Adrenal gland (tissue), 5 donors: ENCODE measurements around the gene TAS2R16.

Source experiments
- CTCF ChIP-seq, 6 experiments: fragments of 450-650 bp in 4 of 6; fragments of 200-600 bp in 2 of 6; sonication (generic) in 1 of 6; IDR thresholded peaks; 1 replicate in 5 of 6; 2 replicates in 1 of 6; pipeline versions ENCODE4 v1.5.1 to v1.8.0; 2016 to 2021; ENCODE audit warnings: antibody characterized with exemption in 6 of 6, mild to moderate bottlenecking in 2 of 6, moderate library complexity in 1 of 6
- POLR2A ChIP-seq, 2 donors: fragments of 450-650 bp; IDR thresholded peaks; one replicate each; pipeline ENCODE4 v1.6.1; 2017; ENCODE audit warnings: antibody characterized with exemption in 2 of 2, mild to moderate bottlenecking in 2 of 2, moderate library complexity in 1 of 2
- donor health status: DM: no; HTN: no; CAD: no.

GRCh38 chr7:123030631-123031030 is 35.1 kb upstream of the TAS2R16 start:
- TF ChIP-seq CTCF (IDR thresholded peaks at IDR 0.05) = no peak
- TF ChIP-seq POLR2A (IDR thresholded peaks at IDR 0.05) = no peak
